Activated CD8-positive, alpha-beta memory T cell treated with anti-CD3 and anti-CD28 coated beads for 1 hour (primary cell): ENCODE measurements around the gene PRRX1.

Experiments
- DNase-seq, 2 donors: peaks; one replicate each; pipeline ENCODE4 v3.0.0-alpha.2; 2020; ENCODE audit warnings: low read depth in 1 of 2; ENCODE audit errors: extremely low read depth in 1 of 2

PRRX1 gene

GRCh38 chr1:170664093-170664827 lies at the start of gene PRRX1:
TSS of gene PRRX1 (plus strand) at chr1:170664131. CDS start at chr1:170664219, 88 bp downstream.
- no peak for DNase-seq

DNA sequence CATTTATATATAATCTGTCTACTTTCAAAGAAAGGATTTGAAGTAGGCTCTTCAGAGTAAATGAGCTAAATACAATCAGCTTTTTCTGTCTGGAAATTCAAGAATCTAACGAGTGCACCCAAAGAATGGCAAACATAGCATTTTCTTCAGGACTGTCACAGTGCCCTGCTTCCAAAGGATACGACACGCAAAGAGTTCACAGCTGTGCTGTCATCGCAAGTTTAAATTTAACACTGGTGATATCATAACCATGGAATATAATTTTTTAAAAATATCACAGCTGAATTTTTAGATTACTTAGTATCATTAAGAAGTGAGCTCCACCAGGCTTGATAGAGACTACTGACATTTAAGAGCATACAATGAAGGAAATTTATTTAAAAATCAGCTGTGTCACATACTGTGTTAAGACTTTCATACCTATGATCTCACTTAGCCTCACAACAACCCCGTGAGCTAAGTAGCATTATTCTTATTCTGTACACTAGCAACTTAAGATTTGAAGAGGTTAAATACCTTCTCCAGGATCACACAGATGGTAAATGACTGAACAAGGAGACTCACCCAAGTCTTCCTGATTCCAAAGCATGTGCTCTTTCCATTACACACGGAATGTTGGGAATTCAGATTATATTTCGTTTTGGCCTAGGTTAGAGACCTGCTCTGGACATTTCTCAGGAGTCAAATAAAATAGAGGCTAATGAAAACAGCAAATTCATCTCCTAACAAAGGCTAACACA lies 46.2 kb upstream of the PRRX1 start:
- DNase-seq, result no peak

DNA sequence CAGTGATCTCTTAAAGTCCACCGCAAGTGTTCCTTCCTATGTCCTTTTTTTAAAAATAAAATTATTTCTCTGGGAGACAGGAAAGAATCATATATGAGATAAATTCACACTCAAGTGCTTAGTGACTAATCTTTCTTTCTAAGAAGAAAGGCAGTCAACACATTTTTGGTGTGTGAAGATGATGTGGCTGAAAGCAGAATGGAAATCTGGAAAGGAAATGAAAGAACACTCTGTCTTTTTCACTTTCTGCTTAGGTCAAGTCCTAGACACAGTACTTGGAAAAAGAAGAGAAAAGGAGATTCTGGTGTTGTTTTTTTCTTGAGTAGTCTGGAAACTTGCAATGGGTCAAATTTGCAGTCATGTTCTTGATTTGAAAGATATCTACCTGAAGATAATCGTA lies 45.5 kb upstream of the PRRX1 start:
- DNase-seq, result no peak

DNA sequence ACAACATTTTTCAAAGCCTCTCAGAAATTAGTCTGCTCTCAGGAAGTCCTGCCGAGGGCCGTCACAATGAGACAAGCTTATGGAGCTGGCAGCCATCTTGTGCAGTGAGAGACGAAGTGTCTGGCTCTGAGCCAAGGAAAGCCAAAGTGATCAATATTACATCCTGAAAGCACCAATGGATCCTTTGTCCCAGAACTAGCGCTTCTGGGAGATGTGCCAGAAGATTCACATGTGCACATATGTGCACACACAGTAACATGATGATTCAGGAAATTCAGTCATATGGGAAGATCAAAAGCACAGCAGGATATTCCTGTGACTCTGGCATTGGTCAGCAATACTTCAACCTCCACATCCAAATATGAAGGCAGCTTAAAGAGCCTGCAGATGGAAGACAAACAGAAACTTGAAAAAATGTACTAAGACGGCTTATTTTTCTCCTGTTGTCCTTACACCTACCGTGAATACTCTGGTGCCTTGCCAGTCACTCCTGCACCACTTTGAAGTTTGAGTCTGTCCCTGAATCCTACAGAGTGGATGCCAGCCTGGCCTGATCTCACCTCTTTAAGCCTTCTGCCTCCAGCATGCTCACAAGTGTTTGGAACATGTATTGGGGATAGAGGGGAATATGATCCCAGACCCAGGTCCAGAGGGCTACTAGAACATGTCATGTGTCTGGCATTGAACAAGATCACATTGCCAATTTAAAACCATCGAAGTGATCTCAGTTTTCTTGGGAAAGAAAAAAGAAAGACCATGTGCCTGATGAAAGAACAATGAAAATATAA lies 44.5 kb upstream of the PRRX1 start:
- no peak for DNase-seq

GRCh38 chr1:170620164-170620563 lies 43.8 kb upstream of the PRRX1 start:
- no peak for DNase-seq

DNA sequence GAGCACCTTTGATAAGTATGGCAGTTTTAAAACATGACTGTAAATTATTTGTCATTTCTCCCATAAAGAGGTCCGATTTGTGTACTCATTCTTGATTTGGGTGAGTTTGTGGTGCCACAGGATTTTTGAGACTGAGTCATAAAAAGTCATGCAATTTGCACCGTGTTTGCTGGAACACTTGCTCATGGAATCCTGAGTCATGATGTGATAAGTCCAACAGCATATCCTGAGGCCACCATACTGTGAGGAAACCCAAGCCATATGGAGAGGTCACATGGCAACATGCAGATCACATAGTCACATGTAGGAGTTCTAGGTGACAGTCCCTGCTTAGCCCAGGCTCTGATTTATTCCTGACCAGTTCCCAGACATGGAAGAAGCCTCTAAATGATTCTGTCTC lies 40.8 kb upstream of the PRRX1 start:
- no peak for DNase-seq

- DNase-seq, result no peak
Measured at GRCh38 chr1:170624146-170624545, 39.8 kb upstream of the PRRX1 start.

- no peak for DNase-seq
Measured at GRCh38 chr1:170630977-170631376, 33.0 kb upstream of the PRRX1 start.

DNA sequence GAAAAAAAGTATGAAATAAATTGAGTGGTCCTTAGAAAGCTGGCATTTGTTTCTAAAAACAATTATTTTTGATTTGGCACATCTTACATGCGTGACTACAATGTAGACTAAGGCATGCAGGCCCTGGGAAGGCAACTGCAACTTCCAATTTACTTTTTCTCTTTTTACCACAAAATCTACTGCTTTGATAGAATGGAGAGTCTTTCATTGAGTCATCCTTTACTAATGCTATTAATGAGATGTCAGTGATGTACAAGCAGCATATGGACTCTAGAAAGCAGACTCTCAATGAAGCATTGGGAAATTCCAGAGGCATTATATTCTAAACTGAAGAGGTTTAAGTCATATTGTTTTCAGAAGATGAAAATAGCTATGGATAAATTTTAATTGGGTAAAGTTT lies 29.6 kb upstream of the PRRX1 start:
- no peak for DNase-seq

DNA sequence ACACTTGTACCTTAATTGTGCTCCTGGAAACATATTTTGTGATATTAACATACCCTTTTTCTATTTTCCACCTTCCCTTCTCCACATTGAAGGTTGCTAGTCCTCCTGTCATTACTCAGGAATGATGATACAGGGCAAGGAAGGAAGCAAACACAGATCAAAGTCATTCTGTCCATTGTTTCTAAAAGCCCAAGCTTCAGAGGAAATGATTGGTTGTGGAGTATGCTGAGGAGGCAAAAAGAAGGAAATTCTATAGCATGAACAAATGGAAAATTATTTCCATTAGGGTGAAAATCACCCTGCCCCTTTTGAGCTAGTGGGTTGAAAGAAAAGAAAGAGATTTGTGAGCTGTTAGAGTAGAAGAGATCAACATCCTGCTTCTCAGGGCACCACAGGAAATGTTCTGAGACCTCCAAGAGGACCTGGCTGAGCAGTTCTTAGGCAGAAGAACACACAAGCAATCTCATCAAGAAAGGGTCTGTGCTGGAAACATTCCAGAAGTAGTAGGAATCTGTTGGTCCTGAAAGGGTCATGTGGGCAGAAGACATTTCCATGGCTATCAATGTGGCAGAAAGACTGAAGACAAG lies 29.0 kb upstream of the PRRX1 start:
- DNase-seq, result no peak

GRCh38 chr1:170640581-170640980 lies 23.4 kb upstream of the PRRX1 start:
- no peak for DNase-seq

GRCh38 chr1:170657275-170657853 lies 6.6 kb upstream of the PRRX1 start:
- no peak for DNase-seq

DNA sequence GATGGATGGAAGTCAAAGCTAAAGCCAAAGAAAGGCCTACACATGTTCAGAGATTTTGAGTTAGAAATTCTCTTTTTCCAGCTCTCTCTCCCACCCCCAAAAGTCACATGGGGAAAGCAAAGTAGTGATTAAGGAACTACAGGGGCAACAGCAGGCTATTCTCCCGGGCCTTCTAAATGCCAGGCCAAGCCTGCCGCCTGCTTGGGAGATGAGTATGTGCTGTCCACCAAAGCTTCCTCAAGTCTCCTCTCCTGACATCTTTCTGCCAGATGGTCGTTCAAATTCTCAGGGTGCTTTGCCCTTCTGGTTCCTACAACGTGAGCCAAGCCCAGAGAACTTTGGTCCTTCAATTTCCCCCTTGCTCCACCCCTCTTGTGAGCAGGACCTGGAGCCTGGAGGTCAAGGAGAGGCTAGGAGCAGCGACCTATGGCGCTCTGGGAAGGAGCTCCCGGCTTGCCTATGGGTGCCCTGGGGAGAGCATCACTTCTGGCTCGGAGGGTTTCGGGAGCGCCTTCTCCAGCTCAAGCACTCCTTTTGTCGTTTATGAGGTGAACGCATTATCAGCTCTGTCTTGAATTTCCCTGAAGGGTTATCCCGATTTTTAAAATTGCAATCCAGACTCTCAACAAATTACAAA lies 4.4 kb upstream of the PRRX1 start:
- DNase-seq, result no peak

- DNase-seq, result no peak
Measured at GRCh38 chr1:170660281-170660713, 3.6 kb upstream of the PRRX1 start.

- no peak for DNase-seq
Measured at GRCh38 chr1:170660871-170661645, 2.9 kb upstream of the PRRX1 start.

- no peak for DNase-seq
Measured at GRCh38 chr1:170661646-170662411, 2.1 kb upstream of the PRRX1 start.

GRCh38 chr1:170662561-170663403 lies 1.1 kb upstream of the PRRX1 start:
- no peak for DNase-seq
